Caco-2 (cell line): ENCODE results near the gene SLC7A1. TPM values are rescaled to one million over a fixed set of nuclear protein-coding genes. Genes with fewer than 3 reads are reported as not detected.

Experiments used
- BruUV-seq: library from RNA; stranded (reverse); fragments of 400-500 nt; replicated peaks from 2 replicates; lab custom pipeline; 2021; lab: Mats Ljungman, UMichigan
- CTCF ChIA-PET: fragments of 300-600 bp; sonication (Branson Sonifier 250); formaldehyde crosslinking; loops from one replicate; lab custom pipeline; 2022; ENCODE audit warnings: antibody characterized with exemption; lab: Charles Lee
- POLR2A ChIA-PET: fragments of 300-600 bp; sonication (Branson Sonifier 250); formaldehyde crosslinking; loops from one replicate; lab custom pipeline; 2022; ENCODE audit warnings: antibody characterized with exemption; lab: Charles Lee
- DNase-seq, 2 experiments: peaks; one replicate each; pipeline versions ENCODE4 v3.0.0 to v3.0.0-alpha.2; 2020 to 2022
- H3K27me3 ChIP-seq: replicated peaks from 2 replicates; pipeline ENCODE4 v1.6.0; 2011; ENCODE audit warnings: low read length; ENCODE audit not compliant: control insufficient read depth, insufficient read depth
- H3K36me3 ChIP-seq: 2 replicates; pipeline ENCODE4 v1.5.1; 2011; ENCODE audit warnings: low read length; ENCODE audit not compliant: control insufficient read depth, insufficient read depth
- H3K4me1 ChIP-seq: fragments of 250-450 bp; sonication (Bioruptor Pico); 2 replicates; pipeline ENCODE4 v1.5.1; 2020; ENCODE audit warnings: mild to moderate bottlenecking
- H3K4me3 ChIP-seq: 2 replicates; pipeline ENCODE4 v1.5.1; 2011; ENCODE audit warnings: low read depth, mild to moderate bottlenecking, control low read depth, low read length
- H3K9me3 ChIP-seq: fragments of 250-450 bp; sonication (Bioruptor Pico); 2 replicates; pipeline ENCODE4 v1.5.1; 2020; ENCODE audit warnings: mild to moderate bottlenecking, moderate library complexity
- H3K27ac Mint-ChIP-seq: one replicate; pipeline ENCODE4 v1.8.0; 2022; ENCODE audit warnings: mixed read lengths; ENCODE audit not compliant: unreplicated experiment
- H3K27me3 Mint-ChIP-seq: one replicate; pipeline ENCODE4 v1.8.0; 2022; ENCODE audit warnings: mixed read lengths; ENCODE audit not compliant: insufficient read depth, unreplicated experiment
- H3K36me3 Mint-ChIP-seq: one replicate; pipeline ENCODE4 v1.8.0; 2022; ENCODE audit warnings: mild to moderate bottlenecking, mixed read lengths; ENCODE audit not compliant: insufficient read depth, unreplicated experiment
- H3K4me1 Mint-ChIP-seq: one replicate; pipeline ENCODE4 v1.8.0; 2022; ENCODE audit warnings: low read depth, mixed read lengths; ENCODE audit not compliant: unreplicated experiment
- H3K4me3 Mint-ChIP-seq: one replicate; pipeline ENCODE4 v1.8.0; 2022; ENCODE audit warnings: mild to moderate bottlenecking, moderate library complexity, mixed read lengths; ENCODE audit not compliant: unreplicated experiment
- H3K9me3 Mint-ChIP-seq: one replicate; pipeline ENCODE4 v1.8.0; 2022; ENCODE audit warnings: mixed read lengths; ENCODE audit not compliant: unreplicated experiment
- CTCF ChIP-seq, 2 experiments: fragments of 200-600 bp in 1 of 2; IDR thresholded peaks; 1 replicate in 1 of 2; 2 replicates in 1 of 2; pipeline versions ENCODE4 v1.5.1 to v1.8.0; 2011 to 2022; ENCODE audit warnings: antibody characterized with exemption in 1 of 2, control low read depth in 1 of 2, inconsistent platforms in 1 of 2, low read depth in 1 of 2, low read length in 1 of 2, mild to moderate bottlenecking in 1 of 2, moderate library complexity in 1 of 2; ENCODE audit not compliant: insufficient read depth in 1 of 2, severe bottlenecking in 1 of 2, unreplicated experiment in 1 of 2
- intact Hi-C: fragments of 100-400 bp; cut with micrococcal nuclease; formaldehyde crosslinking; loops from one replicate; pipeline ENCODE4 v1.10.0; 2022; ENCODE audit not compliant: unreplicated experiment
- total RNA-seq: library from RNA; stranded (reverse); gene quantifications from 2 replicates; pipeline ENCODE4 v1.2.3, GENCODE V29; 2022

Gene SLC7A1
- total RNA-seq, 1 experiment from 2014 or later, result 180 TPM

- no peaks in the 10 kb centered on the region for H3K27me3 Mint-ChIP-seq
- H3K4me1 ChIP-seq, result no peaks in the 10 kb centered on the region
- no peaks in the 10 kb centered on the region for H3K9me3 ChIP-seq
- no peaks in the 10 kb centered on the region for H3K27me3 ChIP-seq
- H3K4me3 ChIP-seq, result no peak overlapping the region
- no peak overlapping the region for H3K4me3 Mint-ChIP-seq
- no peaks in the 10 kb centered on the region for H3K36me3 ChIP-seq
- BruUV-seq, result no TSS peak
- H3K4me1 Mint-ChIP-seq, result peaks cover 6% of the 10 kb centered on the region
- ChIA-PET POLR2A (no interaction called here), CTCF (no interaction called here)
- peaks cover 71% of the 10 kb centered on the region for H3K36me3 Mint-ChIP-seq
- no peak for DNase-seq
- TF ChIP-seq CTCF (IDR thresholded peaks at IDR 0.05; ENCODE audit: insufficient read depth in 1 of 2, low read depth in 1 of 2, low read length in 1 of 2, severe bottlenecking in 1 of 2, unreplicated experiment in 1 of 2), result no peak
- intact Hi-C loops, result no loop called here
- no peak overlapping the region for H3K27ac Mint-ChIP-seq
- H3K9me3 Mint-ChIP-seq, result no peaks in the 10 kb centered on the region
These were observed 54.1 kb downstream of the SLC7A1 start for GRCh38 chr13:29541400-29541799.

GRCh38 chr13:29540799-29541198, 54.7 kb downstream of the SLC7A1 start:
- no peaks in the 10 kb centered on the region for H3K27me3 ChIP-seq
- H3K9me3 ChIP-seq, result no peaks in the 10 kb centered on the region
- no TSS peak for BruUV-seq
- no peak overlapping the region for H3K4me3 ChIP-seq
- no peak for TF ChIP-seq CTCF (IDR thresholded peaks at IDR 0.05; ENCODE audit: insufficient read depth in 1 of 2, low read depth in 1 of 2, low read length in 1 of 2, severe bottlenecking in 1 of 2, unreplicated experiment in 1 of 2)
- H3K27ac Mint-ChIP-seq, result no peak overlapping the region
- H3K27me3 Mint-ChIP-seq, result no peaks in the 10 kb centered on the region
- H3K4me3 Mint-ChIP-seq, result no peak overlapping the region
- no peaks in the 10 kb centered on the region for H3K36me3 ChIP-seq
- no peaks in the 10 kb centered on the region for H3K4me1 ChIP-seq
- H3K36me3 Mint-ChIP-seq, result peaks cover 73% of the 10 kb centered on the region
- H3K9me3 Mint-ChIP-seq, result no peaks in the 10 kb centered on the region
- intact Hi-C loops, result no loop called here
- peaks cover 6% of the 10 kb centered on the region for H3K4me1 Mint-ChIP-seq
- DNase-seq, result no peak
- ChIA-PET POLR2A (no interaction called here), CTCF (no interaction called here)

GRCh38 chr13:29540334-29540733, 55.2 kb downstream of the SLC7A1 start:
- Histone ChIP-seq H3K27me3 (no peaks in the 10 kb centered on the region), H3K9me3 (no peaks in the 10 kb centered on the region), H3K4me3 (no peak overlapping the region), H3K36me3 (no peaks in the 10 kb centered on the region), H3K4me1 (no peaks in the 10 kb centered on the region)
- H3K9me3 Mint-ChIP-seq, result no peaks in the 10 kb centered on the region
- peaks cover 73% of the 10 kb centered on the region for H3K36me3 Mint-ChIP-seq
- H3K27me3 Mint-ChIP-seq, result no peaks in the 10 kb centered on the region
- peaks cover 5% of the 10 kb centered on the region for H3K4me1 Mint-ChIP-seq
- BruUV-seq, result no TSS peak
- no peak overlapping the region for H3K27ac Mint-ChIP-seq
- CTCF ChIA-PET, result no interaction called here
- no peak for TF ChIP-seq CTCF (IDR thresholded peaks at IDR 0.05; ENCODE audit: insufficient read depth in 1 of 2, low read depth in 1 of 2, low read length in 1 of 2, severe bottlenecking in 1 of 2, unreplicated experiment in 1 of 2)
- DNase-seq, result no peak
- intact Hi-C loops, result no loop called here
- POLR2A ChIA-PET, result no interaction called here
- H3K4me3 Mint-ChIP-seq, result no peak overlapping the region
